Fibroblast of skin of left biceps (primary cell): Measurements from ENCODE around the gene GATC.
"Not testable (repeated sequence)": the region's sequence is repeated elsewhere in the genome, so short reads cannot be mapped to it uniquely, and the experiment has no call there.

Source experiments
- DNase-seq, 2 experiments: peaks; one replicate each; pipeline ENCODE4 v3.0.0-alpha.2; 2013; ENCODE audit warnings: low read depth in 2 of 2

The GATC gene

DNA sequence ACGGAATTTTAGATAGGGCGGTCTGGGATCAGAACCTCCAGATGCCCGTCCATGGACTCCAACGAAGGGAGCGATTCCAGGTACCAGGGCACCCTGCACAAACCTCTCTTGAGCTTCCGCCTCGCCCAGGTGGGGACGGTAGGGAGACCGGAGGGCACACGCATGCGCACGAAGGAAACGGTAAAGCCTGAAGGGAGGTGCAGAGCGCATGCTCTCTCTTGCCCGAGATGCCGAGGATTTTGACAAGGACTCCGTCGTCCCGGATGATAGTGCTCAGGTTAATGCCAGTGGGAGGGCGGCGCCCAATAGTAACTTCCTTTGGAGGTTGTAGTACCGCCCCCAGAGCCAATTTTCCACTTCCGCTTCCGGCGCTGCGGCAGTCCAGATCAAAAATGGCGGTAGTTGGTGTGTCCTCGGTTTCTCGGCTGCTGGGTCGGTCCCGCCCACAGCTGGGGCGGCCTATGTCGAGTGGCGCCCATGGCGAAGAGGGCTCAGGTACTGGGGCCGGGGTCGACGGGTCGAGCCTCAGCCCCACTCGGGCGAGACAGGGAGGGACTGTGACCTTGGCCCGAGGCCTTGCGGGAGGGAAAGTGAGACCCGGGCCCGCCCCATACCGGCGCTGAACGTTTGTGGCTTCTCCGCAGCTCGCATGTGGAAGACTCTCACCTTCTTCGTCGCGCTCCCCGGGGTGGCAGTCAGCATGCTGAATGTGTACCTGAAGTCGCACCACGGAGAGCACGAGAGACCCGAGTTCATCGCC is 8.3 kb upstream of the GATC start, which contains the start of gene COX6A1:
Gene COX6A1 (plus strand): TSS at position 379 of the 760 bp plus-strand sequence. CDS start 14 bp downstream, at position 393.
- DNase-seq = peak; percentile 84 to 86

DNA sequence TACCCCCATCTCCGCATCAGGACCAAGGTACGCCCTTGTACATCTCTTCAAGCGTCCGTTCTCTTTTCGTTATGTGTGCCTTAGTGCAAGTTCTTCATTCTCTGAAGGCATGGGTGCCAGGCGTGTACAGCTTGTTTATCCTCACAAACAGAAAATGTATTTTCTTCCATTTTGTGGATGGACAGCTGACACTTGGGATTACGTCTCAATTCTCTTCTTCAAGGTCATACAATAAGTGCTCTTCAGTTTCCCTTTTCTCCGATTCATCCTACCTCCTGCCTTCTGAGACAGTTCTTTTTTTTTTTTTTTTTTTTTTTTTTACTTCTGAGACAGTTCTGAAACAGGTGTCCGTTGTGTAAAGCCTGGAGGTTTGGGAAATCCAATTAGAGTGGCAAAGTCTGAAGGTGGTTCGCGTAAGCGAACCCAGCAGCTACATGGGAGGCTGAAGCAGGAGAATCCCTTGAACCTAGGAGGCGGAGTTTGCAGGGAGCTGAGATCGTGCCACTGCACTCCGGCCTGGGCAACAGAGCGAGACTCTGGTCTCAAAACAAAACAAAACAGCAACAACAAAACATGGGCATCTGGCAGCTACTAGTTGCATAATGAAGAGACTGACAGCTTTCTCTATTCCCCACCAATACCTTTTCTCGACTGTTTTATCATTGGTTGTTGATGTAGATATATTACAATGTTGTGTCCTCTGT is 7.6 kb upstream of the GATC start:
- DNase-seq = no peak

DNA sequence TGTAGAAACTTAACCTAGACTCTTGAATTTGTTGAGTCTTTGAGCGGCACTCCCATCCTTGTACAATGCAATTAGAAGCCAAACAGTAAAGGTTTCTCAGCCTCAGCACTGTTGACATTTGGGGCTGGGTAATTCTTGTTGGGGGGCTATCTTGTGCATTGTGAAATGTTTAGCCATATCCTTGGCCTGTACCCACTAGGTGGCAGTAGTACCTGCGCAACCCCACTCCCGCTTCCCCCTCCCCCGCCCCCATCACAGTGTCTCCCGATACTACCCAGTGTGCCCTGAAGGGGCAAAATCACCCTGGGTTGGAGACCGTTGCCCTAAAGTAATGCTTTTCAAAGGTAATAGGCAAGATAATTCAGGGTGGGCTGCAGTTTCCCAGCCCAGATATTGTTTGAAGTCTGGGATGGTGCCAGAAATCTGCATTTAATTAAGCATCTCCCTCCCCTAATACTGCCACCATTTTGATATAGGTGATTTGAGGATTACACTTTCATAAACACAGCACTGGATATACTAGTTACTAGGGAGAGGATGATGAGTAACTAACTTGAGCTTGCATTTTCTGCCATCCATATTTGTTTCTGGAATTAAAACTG is 6.5 kb upstream of the GATC start:
- no peak for DNase-seq

DNA sequence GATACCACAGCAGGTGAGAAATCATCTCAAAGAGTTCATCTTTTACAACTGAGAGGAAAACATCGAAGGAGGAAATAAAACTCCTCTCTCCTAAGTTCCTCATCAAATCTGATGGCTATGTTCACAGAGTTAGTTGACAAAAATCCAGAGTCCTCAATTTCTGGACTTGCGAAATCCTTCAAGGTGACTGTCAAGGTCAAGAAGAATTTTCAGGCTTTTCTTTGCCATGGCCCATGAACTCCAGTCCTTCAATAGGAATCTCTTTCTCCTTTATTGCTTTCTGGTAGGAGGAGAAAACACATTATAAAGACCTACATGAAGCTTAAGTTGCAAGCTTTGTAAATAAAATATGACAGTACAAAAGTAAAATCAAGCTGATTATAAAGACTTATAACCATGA is 1.6 kb upstream of the GATC start:
- DNase-seq = no peak

DNA sequence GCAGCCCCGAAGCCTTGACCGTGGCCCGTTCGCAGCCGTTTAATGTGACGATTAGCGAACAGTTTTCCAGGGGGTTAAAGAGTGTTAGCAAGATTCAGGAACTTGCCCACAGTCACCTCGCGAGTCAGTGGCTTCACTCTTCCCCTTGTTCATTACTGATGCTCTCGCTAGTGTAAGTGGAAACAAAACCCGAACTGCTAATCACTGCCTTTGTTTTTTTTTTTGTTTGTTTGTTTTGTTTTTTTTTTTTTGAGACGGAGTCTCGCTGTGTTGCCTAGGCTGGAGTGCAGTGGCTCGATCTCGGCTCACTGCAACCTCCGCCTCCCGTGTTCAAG is 567 bp downstream of the GATC start:
- DNase-seq = not testable (repeated sequence)

DNA sequence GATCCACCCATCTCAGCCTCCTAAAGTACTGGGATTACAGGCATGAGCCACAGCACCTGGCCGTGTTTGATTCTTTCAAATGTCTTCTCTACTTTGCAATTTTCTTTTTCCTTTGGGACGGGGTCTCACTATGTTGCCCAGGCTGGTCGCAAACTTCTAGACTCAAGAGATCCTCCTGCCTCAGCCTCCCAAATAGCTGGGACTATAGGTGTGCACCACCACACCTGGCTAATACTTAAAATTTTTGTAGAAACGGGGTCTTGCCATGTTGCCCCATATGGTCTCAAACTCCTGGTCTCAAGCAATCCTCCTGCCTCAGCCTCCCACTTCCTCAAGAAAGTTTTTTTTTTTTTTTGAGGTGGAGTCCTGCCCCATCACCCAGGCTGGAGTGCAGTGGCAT is 1.7 kb downstream of the GATC start:
- no peak for DNase-seq

DNA sequence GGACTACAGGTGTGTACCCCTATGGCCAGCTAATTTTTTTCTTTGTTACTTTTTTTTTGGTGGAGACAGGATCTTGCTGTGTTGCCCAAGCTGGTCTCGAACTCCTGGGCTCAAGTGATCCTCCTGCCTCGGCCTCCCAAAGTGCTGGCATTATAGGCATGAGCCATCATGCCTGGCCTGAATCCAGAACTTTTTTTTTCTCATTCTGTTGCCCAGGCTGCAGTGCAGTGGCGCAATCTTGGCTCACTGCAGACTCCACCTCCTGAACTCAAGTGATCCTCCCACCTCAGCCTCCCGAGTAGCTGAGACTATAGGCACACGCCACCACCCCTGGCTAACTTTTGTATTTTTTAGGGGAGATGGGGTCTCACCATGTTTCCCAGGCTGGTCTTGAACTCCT is 6.3 kb downstream of the GATC start:
- not testable (repeated sequence) for DNase-seq

DNA sequence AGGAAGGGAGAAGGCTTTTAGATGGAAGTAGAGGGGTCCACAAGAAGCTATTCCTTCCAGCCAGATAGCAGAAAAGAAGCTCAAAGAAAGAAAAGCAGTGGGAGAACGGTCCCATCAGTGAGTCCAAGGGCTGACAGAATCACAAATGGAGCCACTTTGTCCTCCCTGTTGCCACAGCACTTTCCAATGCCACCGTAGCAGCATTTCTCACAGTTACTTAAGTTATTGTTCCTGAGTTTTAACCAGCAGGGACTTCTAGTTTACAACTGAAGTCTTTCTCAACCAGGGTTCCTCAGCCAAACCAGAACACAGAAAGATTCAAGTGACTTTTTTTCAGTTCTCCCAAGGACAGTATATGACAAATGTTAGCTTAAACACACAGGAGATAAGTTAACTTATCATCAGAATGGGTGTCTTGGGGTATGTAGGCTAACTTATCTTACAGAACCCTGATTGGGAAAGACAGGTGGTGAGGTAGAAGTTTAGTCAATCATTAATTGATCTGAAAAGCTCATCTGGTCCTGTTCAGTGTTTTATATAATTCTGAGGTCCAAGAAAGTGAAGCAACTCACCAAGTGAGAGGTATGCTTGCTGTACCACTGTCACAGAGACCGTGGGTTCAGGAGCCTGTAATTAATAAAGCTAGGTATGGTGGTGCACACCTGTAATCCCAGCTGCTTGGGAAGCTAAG is 7.0 kb downstream of the GATC start:
- DNase-seq = no peak

DNA sequence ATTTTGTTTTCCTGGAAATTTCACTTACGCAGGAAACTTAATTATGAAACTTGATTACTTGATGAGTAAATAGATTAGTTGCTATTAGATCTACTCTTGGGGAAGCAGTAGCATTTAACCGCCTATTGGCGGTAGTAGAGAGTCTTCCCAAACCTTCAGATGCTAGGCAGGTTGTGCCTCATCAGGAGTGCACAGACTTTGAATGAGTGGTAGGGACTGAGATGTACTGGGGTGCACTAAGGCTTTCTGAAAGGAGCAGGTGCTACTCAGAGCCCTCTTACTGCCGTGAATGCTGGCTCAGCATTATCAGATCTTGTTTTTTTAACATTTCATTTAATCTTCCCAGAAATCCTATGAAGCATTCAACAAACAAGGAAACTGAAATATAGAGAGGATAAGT is 7.7 kb downstream of the GATC start:
- DNase-seq = no peak

DNA sequence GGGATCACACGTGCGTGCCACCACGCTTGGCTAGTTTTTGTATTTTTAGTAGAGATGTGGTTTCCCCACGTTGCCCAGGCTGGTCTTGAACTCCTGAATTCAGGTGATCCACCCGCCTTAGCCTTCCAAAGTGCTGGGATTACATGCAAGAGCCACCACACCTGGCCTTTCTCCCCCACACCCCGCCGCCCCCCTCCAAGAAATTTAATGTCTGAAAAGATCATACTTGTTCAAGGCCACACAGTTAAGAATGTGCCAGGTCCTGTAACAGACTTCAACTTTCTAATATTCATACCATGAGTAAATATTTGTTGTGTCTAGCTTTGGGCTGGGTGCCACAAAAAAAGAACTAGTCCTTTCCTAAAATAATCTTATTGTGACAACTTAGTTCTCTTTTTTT is 9.1 kb downstream of the GATC start:
- no peak for DNase-seq

DNA sequence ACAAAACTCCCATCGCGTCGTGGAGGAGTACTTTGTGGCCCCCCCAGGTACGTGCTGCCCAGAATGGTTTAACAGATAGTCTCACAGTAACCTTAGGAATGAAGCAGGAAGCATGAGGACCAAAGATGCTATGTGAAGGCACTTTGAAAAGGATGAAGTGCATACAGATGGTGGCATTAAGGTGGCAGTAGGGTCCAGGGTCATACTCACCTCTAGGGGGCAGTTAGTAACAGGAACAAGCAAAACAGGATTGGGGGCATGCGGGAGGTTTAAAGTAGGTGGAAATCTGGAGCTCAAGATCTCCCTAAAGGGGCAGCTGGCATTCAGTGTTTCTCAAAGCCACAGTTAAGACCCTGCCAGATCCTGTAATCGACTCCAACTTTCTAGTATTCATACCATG is 10.9 kb downstream of the GATC start:
- no peak for DNase-seq

DNA sequence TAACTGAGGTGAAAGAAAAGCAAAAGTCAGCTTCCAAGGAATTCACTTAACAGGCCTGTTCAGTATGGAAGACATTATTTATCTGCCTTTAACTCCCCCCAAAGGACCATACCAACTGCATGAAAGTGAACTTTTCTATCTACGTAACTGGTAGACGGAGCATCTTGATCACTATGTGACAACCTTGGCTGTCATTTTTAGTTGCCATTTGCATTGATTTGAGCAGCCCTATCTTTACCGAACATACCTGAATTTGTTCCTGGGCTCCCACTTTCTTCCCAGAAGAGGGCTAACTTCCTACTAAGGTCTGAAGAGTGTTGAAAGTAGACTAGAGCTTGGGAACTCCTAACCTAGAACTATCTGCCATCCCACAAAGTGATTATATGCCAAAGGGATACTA is 13.9 kb downstream of the GATC start:
- DNase-seq = no peak

DNA sequence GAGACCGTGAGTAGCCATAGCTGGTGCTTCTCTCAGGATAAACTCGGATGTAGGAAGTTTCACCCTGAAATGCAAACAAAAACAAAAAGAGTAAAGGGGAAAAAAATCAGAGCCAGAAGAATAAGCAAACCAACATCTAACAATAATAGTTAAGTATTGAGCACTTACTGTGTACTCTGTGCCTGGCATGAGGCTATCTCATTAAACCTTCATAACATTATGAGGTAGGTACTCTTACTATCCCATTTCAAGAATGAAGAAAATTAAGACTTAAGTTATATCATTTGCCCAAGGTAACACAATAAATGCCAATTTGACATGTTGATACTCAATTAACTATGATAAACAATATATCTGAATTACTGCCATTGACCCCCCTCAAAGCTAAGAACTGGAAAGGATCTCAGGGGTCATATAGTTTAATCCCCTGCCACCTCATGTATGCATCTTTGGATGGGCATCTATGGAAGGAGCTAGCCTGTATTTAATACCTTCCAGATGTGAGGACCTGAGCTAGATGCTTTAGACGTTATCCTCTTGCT is 15.9 kb downstream of the GATC start:
- no peak for DNase-seq

DNA sequence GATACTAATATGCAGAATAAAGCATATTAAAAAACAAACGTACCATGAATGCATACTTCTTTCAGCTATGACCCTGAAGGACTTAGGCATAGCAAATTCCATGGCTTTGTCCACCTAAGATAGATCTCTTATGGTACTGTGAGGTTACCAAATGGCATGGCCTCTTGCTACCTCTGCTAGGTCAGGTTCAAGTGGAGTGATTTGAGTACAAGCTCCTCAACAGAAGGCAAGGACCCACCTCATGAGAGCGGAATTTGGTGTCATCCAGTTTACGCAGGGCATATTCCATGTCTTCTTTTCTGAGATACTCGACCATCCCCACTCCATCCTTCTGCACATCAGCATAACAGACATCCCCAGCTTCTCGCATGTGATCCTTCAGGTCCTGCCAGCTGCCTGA is 17.5 kb downstream of the GATC start:
- DNase-seq = no peak

DNA sequence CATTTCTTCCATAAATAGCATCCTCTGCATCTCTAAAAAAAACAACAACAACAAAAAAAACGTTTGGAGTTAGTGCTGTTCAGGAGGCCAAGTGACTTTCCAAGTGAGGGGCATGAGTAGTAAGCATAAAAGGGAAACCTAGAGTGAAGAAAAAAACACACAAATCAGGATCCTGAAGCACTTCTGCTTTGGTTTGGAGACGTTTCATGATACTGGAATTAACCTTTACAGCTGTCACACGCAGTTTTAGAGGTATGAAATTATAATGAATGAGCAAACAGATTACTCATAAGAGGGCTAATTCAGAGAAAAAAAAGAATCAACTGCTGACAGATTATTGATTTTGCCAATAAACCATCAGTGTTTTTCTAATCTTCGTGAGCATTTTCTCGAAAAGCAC is 19.5 kb downstream of the GATC start:
- no peak for DNase-seq

DNA sequence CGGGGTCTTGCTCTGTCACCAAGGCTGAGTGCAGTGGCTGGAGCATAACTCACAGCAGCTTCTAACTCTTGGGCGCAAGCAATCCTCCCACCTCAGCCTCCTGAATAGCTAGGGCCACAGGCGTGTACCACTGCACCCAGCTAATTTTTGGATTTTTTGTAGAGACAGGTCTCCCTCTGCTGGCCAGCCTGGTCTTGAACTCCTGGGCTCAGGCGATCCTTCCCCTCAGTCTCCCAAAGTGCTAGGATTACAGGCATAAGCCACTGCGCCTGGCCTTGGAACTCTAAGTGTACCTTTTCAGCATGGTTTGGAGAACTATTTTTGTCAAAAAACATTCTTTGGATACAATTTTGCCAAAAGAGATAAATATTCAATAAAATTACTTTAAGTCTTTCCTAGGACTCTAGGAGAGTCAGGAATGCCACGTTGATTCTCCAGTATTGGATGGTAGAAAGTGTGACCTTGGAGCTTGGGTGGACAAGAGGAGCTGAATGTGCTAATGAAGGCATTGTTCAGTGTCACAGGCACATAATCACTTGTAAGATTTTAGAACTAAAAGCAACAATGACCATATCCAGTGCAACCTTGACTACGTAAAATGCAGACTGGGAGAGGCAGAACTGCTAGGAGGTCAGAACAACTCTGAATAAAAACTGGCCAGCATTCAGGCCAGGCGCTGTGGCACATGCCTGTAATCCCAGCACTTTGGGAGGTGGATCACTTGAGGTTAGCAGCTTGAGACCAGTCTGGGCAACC is 20.5 kb downstream of the GATC start:
- DNase-seq = no peak

DNA sequence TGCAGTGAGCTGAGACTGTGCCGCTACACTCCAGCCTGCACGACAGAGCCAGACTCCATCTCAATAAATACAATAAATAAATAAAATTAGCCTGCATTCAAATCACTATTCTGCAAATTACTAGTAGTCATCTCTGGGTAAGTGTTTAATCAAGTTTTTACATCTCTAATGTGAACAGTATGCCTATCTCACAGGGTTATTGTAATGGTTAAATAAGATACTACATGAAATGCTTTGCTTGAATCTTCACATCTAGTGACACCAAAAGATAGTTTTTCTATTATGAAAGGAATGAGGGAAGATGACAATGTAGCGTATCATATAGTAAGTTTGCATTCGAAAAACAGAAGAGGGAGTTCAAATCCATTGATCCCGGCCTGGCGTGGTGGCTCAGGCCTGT is 21.2 kb downstream of the GATC start:
- DNase-seq = no peak

DNA sequence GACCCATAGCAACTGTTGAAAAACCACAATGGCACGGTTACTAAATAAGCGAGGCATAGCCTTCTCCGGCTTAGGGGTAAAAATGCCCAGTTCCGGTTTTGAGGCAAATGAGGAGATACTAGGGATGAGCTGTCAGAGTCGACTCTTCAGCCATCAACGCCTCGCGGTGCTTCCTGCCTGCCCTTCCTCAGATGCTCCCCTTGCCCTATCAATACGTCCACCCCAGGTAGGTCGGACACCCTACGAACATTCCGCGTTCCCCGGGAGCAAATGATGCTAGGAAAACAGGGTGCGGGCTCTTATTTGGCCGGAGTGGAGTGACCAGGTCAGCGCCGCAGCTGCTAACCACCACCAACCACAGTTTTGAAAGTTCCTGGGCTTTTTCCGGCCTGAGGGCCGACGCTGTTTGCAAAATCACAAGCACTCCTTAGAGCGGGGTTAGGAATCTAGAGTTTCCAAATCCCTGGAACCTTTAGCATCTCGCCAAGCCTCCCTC is 22.1 kb downstream of the GATC start:
- no peak for DNase-seq

DNA sequence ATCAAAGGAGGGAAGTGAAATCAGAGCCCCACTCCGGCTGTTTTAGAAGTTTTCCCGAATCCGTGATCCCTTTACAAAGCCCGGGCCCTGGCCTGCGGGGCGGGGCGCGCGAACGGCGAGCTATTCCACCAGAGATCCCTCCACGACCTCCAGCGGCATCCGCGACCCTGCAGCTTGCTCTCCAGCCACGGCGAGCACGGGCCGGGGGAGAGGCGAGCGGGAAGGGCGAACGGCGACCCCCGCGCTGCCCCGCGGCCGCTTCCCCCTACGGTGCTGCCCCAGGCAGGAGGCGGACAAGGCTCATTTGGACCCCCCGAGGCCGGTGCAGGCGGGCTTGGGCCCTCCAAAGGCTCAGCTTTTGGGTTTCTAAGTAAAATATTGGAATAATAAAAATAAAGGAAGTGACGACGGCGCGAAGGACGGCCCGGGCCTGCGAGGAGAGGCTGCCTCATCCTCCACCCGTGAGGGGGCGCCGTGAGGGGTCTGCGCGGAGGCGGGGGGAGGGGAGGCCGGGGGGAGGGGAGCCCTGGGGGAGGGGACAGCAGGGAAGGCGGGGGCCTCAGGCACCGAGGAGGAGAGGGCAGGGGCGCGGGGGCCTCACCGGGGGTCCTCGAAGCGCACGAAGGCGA is 22.7 kb downstream of the GATC start:
- no peak for DNase-seq

DNA sequence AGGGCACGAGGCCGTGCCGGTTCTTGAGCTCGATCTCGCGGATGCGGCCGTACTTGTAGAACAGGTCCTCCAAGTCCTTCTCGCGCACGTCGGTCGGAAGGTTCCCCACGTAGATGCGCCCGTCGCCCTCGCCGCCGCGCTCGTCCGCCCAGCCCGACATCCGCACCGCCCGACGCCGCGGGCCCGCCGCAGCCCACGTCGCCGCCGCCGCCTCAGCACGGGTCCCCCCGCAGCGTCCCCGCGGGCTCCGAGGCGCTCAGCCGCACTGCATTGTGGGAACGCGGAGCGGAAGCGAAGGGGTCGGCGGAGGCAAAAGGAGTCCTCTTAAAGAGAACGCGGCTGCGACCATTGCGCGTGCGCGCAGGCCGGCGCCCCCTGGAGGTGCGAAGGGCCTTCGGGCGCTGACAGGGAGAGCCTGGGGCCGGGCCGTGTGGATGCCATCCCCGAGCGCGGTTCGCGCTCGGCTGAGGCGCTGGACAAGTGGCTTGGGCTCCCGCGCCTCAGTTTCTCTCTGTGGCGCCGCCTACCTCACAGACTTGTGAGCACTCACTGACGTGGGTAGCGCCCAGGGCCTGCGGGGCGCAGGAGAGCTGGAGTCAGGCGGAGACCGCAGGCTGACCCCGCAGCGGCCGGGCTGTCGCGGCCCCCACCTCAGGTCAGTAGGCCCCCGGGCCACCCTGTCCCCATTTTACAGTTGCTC is 23.4 kb downstream of the GATC start, which contains the start of gene SRSF9:
Gene SRSF9 (minus strand): TSS at position 299 of the 700 bp plus-strand sequence. CDS start 139 bp downstream, at position 160.
- DNase-seq = peak; percentile 90
